ENCODE measurements around the gene PAIP2.

Gene PAIP2

GRCh38 chr5:139387611-139388197, 46.0 kb downstream of the PAIP2 start:
- peak overlapping the region; percentile 12 for H3K4me3 ChIP-seq (replicated peaks; ENCODE audit: insufficient read depth, low read length)

GRCh38 chr5:139388198-139388821, 46.7 kb downstream of the PAIP2 start:
- TF ChIP-seq POLR2AphosphoS5 (IDR thresholded peaks at IDR 0.05; ENCODE audit: low read depth) (peak; percentile 83), REST (IDR thresholded peaks at IDR 0.05; ENCODE audit: insufficient replicate concordance, low read depth) (no peak), GABPA (IDR thresholded peaks at IDR 0.05; ENCODE audit: low read depth) (no peak)
- no peaks in the 10 kb centered on the region for H3K27me3 ChIP-seq (ENCODE audit: insufficient read depth, poor library complexity, severe bottlenecking)
- peak overlapping the region; percentile 12 for H3K4me3 ChIP-seq (replicated peaks; ENCODE audit: insufficient read depth, low read length)
- H3K27ac ChIP-seq (replicated peaks): peak overlapping the region; percentile 87
- peak; percentile 50 to 77 for DNase-seq (ENCODE audit: low read depth in 1 of 2, low spot score in 1 of 2)

More at GRCh38 chr5:139387611-139388197, 46.0 kb downstream of the PAIP2 start:
- TF ChIP-seq GABPA (IDR thresholded peaks at IDR 0.05; ENCODE audit: low read depth) (no peak), SPI1 (IDR thresholded peaks at IDR 0.05; ENCODE audit: borderline replicate concordance, low read depth) (no peak), CTCF (IDR thresholded peaks at IDR 0.05; ENCODE audit: insufficient read depth, low read length) (no peak), REST (IDR thresholded peaks at IDR 0.05; ENCODE audit: insufficient replicate concordance, low read depth) (no peak), POLR2AphosphoS5 (IDR thresholded peaks at IDR 0.05; ENCODE audit: low read depth) (no peak)
- no peak for DNase-seq (ENCODE audit: low read depth in 1 of 2, low spot score in 1 of 2)
- Histone ChIP-seq H3K27me3 (ENCODE audit: insufficient read depth, poor library complexity, severe bottlenecking) (no peaks in the 10 kb centered on the region), H3K27ac (replicated peaks) (peak overlapping the region; percentile 87)

GRCh38 chr5:139389701-139390638, 48.3 kb downstream of the PAIP2 start, which contains the start of gene MZB1:
Gene MZB1 (minus strand): TSS chr5:139389913. CDS start chr5:139389856, 57 bp downstream.
- Histone ChIP-seq H3K27ac (replicated peaks) (peak within 1 kb of the TSS; percentile 87), H3K4me3 (replicated peaks; ENCODE audit: insufficient read depth, low read length) (no peak within 1 kb of the TSS), H3K27me3 (ENCODE audit: insufficient read depth, poor library complexity, severe bottlenecking) (no peaks in the 10 kb centered on the region)
- DNase-seq (ENCODE audit: low read depth in 1 of 2, low spot score in 1 of 2): peak; percentile 48 to 49
- TF ChIP-seq POLR2AphosphoS5 (IDR thresholded peaks at IDR 0.05; ENCODE audit: low read depth) (peak; percentile 56), REST (IDR thresholded peaks at IDR 0.05; ENCODE audit: insufficient replicate concordance, low read depth) (no peak)
